SK-N-SH (cell line): ENCODE data around the gene ZNF221.
A peak's percentile ranks its signal among the peaks of the same experiment; 100 is the strongest.

Source experiments
- CHD2 ChIP-seq: fragments of 150-350 bp; IDR thresholded peaks from 2 replicates; pipeline ENCODE4 v1.6.1; 2018; ENCODE audit warnings: low read length; ENCODE audit not compliant: partially characterized antibody
- CTCF ChIP-seq: fragments of 200-600 bp; sonication (generic); IDR thresholded peaks from 2 replicates; pipeline ENCODE4 v1.6.1; 2017; ENCODE audit warnings: antibody characterized with exemption, mild to moderate bottlenecking, moderate library complexity
- ELF1 ChIP-seq: IDR thresholded peaks from 2 replicates; pipeline ENCODE4 v1.4.0; 2012
- MAX ChIP-seq: IDR thresholded peaks from 2 replicates; pipeline ENCODE4 v1.4.0; 2012; ENCODE audit warnings: low read depth
- MEF2A ChIP-seq: IDR thresholded peaks from 2 replicates; pipeline ENCODE4 v1.4.0; 2012; ENCODE audit warnings: low read depth, borderline replicate concordance
- MXI1 ChIP-seq: IDR thresholded peaks from 2 replicates; pipeline ENCODE4 v1.6.1; 2012; ENCODE audit warnings: mild to moderate bottlenecking, low read depth, low read length, improper control_type of control experiment
- PBX3 ChIP-seq: IDR thresholded peaks from 2 replicates; pipeline ENCODE4; 2012
- RFX5 ChIP-seq: IDR thresholded peaks from 2 replicates; pipeline ENCODE4 v1.6.1; 2012; ENCODE audit warnings: mild to moderate bottlenecking, improper control_type of control experiment, low read length
- YY1 ChIP-seq: IDR thresholded peaks from 2 replicates; pipeline ENCODE4 v1.4.0; 2012; ENCODE audit warnings: low read depth, mild to moderate bottlenecking
- TF ChIP-seq, protein P1 (sequence below): IDR thresholded peaks from 2 replicates; pipeline ENCODE4 v1.4.0; 2012; ENCODE audit warnings: low read depth, borderline replicate concordance

GRCh38 chr19:43934985-43935708, 15.9 kb upstream of the ZNF221 start, which contains the start of gene ZNF45:
- TF ChIP-seq MXI1: peak; percentile 44; the same call in 1 of the 2 replicates
- TF ChIP-seq PBX3: 0 out of 2 replicates have a peak, but pooled peaks have one; percentile 2
- no peak for TF ChIP-seq CTCF
- peak; percentile 90 for TF ChIP-seq ELF1
- peak; percentile 84 for TF ChIP-seq CHD2
- TF ChIP-seq RFX5: no peak
- peak; percentile 60; the same call in 1 of the 2 replicates for TF ChIP-seq MAX
- TF ChIP-seq, protein P1, sequence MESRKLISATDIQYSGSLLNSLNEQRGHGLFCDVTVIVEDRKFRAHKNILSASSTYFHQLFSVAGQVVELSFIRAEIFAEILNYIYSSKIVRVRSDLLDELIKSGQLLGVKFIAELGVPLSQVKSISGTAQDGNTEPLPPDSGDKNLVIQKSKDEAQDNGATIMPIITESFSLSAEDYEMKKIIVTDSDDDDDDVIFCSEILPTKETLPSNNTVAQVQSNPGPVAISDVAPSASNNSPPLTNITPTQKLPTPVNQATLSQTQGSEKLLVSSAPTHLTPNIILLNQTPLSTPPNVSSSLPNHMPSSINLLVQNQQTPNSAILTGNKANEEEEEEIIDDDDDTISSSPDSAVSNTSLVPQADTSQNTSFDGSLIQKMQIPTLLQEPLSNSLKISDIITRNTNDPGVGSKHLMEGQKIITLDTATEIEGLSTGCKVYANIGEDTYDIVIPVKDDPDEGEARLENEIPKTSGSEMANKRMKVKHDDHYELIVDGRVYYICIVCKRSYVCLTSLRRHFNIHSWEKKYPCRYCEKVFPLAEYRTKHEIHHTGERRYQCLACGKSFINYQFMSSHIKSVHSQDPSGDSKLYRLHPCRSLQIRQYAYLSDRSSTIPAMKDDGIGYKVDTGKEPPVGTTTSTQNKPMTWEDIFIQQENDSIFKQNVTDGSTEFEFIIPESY: peak; percentile 12; the same call in 1 of the 2 replicates
- no peak for TF ChIP-seq YY1
- TF ChIP-seq MEF2A: no peak; the same call in 1 of the 2 replicates
